HG03439 (cell line): ENCODE results near the gene SPATA2L.

ENCODE experiments used
- ATAC-seq: cut with Tn5 transposase; IDR thresholded peaks from one replicate; pipeline ENCODE4 v1.9.1; 2021; ENCODE audit warnings: mild to moderate bottlenecking, moderate library complexity; ENCODE audit not compliant: unreplicated experiment

Gene SPATA2L, protein sequence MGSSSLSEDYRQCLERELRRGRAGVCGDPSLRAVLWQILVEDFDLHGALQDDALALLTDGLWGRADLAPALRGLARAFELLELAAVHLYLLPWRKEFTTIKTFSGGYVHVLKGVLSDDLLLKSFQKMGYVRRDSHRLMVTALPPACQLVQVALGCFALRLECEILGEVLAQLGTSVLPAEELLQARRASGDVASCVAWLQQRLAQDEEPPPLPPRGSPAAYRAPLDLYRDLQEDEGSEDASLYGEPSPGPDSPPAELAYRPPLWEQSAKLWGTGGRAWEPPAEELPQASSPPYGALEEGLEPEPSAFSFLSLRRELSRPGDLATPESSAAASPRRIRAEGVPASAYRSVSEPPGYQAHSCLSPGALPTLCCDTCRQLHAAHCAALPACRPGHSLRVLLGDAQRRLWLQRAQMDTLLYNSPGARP

DNA sequence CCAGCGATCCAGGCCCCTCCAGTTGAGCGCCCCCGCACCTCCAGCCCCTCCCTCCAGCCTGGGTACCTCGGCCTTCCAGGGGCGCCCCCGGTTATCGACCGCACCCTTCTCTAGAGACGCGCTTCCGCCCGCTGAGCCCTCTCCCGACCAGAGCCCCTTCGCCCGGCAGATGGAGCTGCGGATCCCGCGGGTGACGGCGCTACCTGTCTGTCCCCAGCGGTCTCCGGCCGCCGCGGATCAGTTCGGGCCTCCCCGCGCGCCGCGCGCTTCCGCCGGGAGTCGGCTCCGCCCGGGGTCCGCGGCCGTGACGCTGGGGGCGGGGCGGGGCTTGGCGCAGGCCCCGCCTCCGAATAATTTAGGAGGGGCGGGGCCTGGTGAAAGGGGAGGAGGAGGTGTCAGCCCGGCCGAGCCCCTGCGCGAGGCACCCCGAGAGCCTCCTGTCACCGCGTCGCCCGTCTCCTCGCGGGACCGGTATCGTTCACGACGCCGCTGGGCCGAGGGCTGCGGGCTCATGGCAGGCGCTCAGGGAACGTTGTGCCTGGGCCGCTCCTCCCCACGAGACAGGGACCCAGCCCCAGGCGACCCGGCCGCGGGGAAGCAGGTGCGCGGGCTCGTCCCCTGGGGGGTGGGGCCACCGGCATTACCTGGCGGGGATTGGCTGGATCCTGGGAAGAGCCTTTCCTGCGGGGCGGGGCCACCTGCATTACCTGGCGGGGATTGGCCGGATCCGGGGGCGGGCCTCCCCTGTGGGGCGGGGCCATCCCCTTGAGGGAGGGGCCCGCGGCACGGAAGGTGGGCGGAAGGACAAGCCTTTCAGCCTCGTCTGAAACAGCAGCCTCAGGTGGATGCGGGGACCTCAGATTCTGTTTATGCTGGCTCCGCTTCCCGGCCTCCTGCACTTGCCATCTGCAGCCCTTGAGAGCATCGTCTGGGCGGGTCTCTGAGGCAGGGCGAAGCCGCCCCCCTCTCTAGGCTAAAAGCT lies at the start of gene SPATA2L:
TSS of gene SPATA2L (minus strand) at position 281 of the 982 bp plus-strand sequence. CDS start 473 bp downstream, outside the sequence.
- peak; percentile 62 for ATAC-seq

DNA sequence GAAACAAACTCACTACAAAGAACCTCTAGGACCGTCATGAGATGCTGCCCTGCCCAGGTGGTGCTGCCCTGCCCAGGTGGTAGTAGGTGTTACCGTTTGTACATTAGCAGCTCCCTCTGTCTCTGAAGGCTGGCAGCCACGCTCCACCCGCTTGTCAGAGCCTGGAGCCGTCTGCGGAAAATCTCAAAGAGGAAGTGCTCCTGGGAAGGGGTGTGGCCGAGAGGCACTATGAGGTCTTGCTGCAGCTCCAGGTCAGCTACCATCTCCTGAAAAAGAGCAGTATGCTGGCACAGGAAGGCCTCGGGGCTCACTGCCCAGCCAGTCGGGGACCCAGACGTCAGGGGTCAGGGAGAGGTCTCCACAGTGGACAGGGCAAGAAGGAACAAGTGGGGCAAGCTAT lies 48.1 kb upstream of the SPATA2L start:
- ATAC-seq = no peak

DNA sequence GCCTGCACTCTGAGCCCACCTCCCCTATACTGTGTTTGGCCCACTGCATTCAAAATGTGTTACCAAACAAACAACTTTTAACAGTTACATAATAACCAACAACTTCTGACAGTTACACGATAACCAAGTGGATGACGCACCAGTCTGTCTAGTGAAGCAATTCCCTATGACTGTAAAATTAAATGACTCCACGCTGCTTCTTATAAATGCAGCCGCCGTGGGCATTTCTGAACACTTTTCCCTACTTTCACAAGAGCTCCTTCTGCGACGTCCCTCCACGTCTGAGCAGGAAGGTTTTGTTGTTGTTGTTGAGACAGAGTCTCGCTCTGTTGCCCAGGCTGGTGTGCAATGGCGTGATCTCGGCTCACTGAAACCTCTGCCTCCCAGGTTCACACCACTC lies 47.4 kb upstream of the SPATA2L start:
- no peak for ATAC-seq

DNA sequence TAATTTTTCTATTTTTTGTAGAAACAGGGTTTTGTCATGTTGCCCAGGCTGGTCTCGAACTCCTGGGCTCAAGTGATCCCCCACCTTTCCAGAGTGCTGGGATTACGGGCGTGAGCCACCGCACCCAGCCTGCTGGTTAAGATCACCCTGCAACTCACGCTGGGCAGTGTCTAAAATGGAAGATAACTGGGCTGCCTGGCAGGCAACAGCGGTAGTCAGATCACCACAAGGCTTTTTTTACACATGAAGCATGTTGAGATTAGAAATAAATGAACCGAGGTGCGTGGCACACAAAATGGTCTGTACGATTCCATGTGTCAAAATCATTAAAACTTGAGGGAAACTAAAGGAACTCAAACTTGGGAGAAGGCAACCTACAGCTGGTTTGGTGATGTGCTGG lies 46.6 kb upstream of the SPATA2L start:
- no peak for ATAC-seq

DNA sequence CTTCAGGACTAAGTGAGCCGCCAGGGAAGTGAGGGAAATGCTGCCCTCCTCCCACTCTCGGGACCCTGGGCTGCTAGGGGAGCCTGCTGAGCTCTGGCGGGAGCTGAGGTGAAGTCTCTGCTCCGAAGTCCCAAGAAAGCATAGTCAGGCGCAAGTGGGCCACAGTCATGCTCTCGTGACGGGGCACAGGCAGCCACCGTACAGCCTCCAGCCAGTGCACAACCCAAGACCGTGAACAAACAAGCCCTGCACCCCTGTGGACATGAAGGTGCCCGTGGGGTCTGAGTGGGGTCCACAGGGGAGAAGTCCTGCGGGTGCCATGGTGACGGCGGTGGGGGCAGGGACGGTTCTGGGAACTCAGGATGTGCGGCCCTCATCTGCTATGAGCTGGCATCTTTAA lies 44.5 kb upstream of the SPATA2L start:
- no peak for ATAC-seq

DNA sequence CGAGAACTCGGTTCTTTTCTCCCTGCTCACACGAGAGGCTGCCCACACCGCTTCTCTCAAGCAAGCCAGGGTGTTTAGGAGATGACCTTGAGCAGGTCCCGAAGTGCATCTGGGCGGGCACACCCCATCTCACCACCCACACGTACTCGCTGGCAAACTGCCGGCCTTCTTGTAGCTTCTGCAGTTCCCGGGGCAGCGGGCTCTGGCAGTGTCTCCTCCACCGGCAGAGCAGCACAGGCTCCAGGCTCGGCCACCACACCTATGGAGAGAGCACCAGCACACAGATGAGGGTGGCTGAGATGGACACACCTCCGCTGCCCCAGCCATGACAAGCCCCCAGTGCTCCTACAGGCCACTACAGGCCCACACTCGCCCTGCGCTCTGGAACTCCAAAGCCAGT lies 43.3 kb upstream of the SPATA2L start:
- no peak for ATAC-seq

DNA sequence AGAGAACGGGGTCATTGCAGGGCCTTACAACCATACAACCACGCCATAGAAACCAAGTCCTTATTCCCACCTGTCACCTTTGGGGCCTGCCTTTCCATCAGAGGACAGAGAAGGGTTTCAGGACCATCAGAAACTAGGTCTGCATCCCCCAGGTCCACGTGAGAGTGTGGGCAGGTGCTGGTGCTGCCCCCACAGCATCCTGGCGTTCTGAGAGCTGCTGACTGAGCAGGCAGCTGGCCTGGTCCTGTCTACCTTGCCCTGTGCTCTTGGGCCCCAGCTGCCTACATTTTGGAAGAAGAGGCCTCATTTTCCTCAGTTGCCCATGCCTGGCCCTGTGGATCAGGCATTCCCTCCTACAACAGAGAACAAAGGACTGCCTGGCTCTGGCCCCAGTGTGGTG lies 41.4 kb upstream of the SPATA2L start:
- no peak for ATAC-seq

DNA sequence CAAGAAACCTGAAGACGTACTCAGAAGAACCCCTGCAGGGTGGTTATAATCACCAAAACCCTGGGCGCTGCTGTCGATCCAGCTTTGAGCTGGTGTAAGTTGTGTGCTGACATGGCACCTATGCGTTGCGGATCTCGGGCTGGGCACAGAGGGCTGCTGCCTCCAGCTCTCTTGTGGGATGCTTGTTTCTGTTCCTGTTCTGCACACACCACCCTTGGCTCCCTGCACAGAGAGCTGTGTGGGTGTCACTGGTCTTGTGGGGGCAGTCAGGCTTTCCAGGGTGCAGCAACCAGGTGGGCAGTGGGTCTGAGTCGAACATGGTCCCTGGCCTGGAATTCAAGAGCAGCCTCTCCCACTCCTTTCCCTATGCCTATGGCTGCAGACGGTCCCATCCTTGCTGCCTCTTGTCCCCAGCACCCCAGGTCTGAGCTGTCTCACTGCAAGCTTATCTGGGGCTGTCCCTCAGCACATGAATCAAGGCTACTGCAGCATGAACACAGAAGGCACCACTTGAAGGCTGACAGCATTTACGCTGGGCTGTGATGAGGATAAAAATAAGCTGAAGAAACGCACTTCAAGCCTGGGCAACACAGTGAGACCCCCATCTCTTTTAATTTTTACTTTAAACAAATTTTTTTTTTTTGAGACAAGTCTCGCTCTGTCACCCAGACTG lies 40.0 kb upstream of the SPATA2L start:
- ATAC-seq = no peak

DNA sequence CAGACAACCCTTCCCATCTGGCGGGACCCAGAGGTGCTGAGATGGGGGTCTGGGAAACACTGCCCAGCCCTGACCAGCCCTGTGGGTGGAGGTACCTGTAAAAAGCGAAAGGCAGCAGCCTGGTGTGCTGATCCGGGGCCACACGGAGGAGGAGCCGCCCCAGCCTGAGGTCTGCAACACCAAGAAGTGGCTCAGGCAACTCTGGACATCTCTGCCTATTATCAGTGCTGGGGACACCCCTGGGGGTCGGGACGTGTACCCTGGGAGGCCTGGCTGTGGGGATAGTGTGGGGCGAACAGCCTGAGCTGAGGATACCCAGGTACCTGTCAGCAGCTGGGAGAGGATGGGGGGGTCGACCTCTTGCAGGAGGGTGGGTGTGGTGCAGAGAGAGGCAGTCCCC lies 37.9 kb upstream of the SPATA2L start:
- no peak for ATAC-seq

DNA sequence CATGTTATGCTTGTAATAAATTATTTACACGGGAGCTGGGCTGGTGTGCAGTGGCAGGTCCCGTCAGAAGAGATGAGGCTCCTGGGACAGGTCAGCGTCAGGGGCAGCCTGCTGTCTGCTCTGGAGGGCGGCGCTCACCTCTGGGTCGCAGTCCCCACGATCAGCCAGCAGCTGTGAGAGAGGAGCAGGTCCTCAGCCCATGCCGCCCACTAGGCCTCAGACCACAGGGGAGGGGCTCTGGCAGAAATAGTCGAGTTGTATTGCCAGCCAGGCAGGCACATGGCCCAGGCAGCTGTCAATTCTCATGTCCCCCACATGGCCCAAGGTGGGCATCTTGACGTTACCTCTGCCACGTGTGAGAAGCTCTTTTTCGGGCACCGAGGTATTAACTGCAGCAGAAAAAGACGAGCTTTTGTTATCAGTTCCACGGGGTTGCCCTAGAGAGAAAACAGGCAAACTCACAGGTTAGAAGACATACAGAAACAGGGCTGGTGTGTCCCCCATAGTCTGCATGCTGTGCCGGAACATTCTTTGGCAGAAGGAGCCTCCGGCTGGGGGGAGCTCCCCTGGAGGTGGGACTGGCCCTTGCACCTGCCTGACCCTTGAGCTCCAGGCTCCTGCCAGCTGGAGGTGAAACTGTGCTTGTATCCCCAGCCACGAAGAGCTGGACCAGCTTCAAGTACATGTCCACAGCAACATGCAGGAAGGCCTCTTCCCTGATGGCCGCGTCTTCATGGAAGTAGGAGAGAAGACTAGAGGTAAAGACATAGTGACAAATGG lies 37.2 kb upstream of the SPATA2L start:
- ATAC-seq = no peak

DNA sequence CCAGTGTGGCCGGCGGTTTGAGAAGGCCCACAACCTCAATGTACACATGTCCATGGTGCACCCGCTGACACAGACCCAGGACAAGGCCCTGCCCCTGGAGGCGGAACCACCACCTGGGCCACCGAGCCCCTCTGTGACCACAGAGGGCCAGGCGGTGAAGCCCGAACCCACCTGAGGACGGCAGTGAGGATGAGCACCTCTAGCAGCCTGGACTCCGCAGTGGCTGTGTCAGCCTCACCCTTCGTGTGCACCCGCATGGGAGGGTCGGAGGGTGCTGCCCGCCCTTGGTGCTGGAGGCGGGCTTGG lies 36.5 kb upstream of the SPATA2L start:
- ATAC-seq = no peak

DNA sequence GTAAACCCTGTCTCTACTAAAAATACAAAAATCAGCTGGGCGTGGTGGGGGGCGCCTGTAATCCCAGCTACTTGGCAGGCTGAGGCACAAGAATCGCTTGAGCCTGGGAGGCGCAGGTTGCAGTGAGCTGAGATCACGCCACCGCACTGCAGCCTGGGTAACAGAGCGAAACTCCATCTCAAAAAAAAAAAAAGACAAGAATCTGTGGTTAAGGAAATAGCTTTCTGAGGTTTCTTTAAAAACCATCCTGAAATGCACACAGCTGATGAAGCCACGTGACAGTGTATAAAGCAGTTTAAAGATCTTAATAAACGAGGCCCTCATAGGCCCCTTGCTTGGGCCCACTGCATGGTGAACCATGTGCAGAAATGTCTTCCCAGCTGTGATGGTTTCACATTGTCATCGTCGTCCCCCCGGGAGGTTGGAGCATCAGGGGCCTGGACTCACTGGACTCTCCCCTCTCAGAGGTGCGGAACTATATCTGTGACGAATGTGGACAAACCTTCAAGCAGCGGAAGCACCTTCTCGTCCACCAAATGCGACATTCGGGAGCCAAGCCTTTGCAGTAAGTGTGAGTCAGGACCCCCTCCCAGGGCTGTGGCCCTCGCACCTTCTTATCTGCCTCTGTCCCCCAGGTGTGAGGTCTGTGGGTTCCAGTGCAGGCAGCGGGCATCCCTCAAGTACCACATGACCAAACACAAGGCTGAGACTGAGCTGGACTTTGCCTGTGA lies 36.0 kb upstream of the SPATA2L start:
- ATAC-seq = no peak

DNA sequence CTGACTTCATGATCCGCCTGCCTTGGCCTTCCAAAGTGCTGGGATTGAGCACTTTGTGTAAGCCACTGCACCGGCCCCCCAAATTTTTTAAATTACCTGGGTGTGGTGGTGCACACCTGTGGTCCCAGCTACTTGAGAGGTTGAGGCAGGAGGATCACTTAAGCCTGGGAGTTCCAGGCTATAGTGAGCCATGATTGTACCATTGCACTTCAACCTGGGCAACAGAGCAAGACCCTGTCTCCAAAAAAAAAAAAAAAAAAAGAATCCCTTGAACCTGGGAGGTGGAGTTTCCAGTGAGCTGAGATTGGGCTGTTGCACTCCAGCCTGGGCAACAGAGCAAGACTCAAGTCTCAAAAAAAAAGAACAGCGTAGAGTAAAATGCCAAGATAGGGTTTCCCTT lies 35.0 kb upstream of the SPATA2L start:
- no peak for ATAC-seq

DNA sequence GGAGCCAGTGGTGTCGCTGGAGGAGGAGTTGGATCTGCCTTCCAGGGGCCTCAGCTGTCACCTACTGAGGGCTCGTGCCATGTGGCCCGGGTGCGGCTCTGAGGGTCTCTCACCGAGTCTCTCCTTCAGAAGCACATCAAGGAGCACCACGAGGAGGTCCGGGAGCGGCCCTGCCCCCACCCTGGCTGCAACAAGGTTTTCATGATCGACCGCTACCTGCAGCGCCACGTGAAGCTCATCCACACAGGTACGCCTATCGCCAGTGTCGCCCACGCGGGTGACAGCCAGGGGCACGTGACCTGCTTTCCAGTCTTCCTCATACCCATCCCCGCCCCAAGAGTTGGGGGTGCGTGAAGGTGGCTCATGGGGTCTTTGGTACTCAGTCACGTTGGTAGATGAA lies 32.3 kb upstream of the SPATA2L start:
- ATAC-seq = no peak

DNA sequence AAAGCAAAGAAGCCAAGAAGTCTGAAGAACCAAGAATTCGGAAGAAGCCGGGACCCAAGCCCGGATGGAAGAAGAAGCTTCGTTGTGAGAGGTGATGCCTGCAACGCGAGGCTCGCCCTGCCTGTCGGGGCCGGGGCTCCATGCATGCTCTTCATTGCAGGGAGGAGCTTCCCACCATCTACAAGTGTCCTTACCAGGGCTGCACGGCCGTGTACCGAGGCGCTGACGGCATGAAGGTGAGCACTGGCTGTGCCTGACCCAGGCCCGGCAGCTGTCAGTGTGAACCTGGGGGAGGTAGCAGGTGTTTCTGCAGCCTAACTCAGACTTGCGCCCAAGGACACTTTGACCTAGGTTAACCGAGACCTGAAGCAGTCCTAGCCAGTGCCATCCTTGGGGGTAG lies 31.8 kb upstream of the SPATA2L start:
- ATAC-seq = no peak

DNA sequence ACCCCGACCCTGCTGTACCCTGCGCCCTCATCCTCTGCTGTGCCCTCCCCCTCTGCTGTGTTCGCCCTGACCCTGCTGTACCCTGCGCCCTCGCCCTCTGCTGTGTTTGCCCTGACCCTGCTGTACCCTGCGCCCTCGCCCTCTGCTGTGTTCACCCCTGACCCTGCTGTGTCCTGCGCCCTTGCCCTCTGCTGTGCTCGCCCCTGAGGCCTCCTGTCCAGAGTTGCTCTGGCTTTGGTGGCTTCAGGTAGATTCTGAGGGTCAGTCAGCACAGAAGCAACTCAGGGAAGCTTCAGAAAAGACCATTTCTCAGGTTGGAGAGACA lies 31.4 kb upstream of the SPATA2L start:
- ATAC-seq = no peak

DNA sequence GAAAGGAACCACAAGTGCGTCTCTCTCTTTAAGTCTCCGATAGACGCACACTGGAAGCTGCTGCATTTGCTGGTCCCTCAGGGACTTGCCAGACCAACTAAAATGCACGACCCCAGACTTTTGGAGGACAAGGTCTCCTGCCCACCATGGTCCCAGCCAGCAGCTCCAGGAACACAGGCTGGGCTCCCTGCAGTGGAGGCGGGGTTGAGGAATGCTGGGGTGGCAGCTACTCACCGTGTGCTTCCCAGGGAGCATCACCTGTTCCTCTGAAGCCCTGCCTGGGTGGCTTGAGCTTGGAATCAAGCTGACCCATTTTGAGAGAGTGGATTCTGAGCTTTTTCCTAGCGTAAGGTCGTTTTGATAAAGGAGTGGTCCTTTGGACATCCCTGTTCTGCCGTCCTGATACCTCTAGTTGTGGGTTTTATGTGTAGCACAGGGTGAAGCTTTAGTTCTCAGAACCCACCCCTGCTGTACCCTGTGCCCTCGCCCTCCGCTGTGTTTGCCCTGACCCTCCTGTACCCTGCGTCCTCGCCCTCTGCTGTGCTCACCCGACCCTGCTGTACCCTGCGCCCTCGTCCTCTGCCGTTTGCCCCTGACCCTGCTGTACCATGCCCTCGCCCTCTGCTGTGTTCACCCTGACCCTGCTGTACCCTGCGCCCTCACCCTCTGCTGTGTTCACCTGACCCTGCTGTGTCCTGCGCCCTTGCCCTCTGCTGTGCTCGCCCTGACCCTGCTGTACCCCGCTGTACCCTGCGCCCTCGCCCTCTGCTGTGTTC lies 30.8 kb upstream of the SPATA2L start:
- no peak for ATAC-seq

DNA sequence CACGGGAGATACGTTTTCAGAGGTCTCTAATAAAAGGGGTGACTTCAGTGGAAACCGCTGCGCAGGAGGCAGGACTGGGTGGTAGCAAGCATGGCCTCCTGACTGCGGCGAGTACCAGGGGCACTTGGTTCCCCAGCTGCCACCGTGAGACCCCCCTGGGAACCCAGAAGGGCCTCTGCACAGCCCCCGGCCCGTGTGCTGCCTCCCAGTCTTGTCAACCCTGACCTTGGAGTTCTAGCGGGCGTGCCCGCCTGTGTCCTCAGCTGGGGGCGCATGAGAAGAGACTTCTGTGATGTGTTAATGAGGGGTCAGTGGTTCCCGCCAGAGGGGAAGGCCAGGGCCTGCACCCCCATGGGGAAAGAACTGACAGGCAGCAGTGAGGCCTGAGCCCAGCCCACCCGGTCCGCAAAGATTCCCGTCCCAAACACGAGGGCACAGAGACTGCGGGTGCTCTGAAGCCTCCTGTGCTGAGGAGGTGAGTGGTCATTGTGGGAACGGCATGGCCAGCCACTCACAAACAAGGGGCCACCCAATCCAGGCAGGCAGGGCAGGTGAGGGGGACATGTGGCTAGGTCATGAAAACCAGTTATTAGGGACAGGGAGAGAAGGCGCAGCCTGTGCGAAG lies 29.2 kb upstream of the SPATA2L start:
- ATAC-seq = no peak
